CD4-positive, alpha-beta T cell treated with Interleukin-15 for 1 hour (primary cell): ENCODE results near the gene DDX54.
A peak's percentile ranks its signal among the peaks of the same experiment; 100 is the strongest.

Experiments used
- DNase-seq: peaks from one replicate; pipeline ENCODE4 v3.0.0-alpha.2; 2020

The DDX54 gene, protein sequence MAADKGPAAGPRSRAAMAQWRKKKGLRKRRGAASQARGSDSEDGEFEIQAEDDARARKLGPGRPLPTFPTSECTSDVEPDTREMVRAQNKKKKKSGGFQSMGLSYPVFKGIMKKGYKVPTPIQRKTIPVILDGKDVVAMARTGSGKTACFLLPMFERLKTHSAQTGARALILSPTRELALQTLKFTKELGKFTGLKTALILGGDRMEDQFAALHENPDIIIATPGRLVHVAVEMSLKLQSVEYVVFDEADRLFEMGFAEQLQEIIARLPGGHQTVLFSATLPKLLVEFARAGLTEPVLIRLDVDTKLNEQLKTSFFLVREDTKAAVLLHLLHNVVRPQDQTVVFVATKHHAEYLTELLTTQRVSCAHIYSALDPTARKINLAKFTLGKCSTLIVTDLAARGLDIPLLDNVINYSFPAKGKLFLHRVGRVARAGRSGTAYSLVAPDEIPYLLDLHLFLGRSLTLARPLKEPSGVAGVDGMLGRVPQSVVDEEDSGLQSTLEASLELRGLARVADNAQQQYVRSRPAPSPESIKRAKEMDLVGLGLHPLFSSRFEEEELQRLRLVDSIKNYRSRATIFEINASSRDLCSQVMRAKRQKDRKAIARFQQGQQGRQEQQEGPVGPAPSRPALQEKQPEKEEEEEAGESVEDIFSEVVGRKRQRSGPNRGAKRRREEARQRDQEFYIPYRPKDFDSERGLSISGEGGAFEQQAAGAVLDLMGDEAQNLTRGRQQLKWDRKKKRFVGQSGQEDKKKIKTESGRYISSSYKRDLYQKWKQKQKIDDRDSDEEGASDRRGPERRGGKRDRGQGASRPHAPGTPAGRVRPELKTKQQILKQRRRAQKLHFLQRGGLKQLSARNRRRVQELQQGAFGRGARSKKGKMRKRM

DNA sequence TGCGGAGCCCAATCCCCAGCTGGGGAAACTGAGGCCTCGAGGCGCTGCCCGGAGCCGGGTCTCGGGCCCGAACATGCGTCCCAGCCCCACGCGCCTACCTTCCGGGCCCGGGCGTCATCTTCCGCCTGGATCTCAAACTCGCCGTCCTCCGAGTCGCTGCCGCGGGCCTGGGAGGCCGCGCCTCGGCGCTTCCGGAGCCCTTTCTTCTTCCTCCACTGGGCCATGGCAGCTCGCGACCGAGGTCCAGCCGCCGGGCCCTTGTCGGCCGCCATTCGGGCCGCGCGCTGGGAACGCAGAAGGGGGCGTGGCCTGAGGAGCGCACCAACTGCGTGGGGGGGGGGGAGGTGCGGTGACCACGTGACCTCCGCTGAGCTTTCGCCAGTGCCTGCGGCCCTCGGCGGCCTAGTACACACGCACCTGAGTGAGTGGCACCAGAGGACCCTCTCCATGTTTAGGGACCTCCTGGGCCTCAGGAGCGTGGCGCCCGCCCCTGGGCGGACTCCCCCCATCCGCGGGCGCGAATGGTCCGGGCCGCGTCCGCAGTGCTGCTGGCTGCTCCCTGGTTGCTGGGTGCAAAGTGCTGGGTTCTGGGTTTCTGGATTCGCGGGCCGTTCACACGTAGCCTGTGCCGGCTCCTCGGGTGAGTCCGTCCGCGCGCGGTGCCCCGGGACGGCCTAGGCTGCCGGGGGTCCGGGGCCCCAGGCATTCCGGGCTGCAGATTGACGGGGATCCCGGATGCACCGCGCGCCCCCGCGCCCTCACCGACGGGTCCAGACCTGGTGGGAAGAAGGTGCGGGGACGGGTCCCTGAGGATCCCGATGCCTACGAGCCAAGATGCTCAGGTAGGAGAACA is at the start of gene DDX54, which contains the start of gene RITA1:
Gene DDX54, minus strand, starts transcription at position 299 of the 853 bp plus-strand sequence. Its CDS starts 27 bp downstream, at position 272.
Gene RITA1, plus strand, starts transcription at position 542 of the 853 bp plus-strand sequence. CDS start 1,026 bp downstream, outside the sequence.
- DNase-seq = peak; percentile 70

DNA sequence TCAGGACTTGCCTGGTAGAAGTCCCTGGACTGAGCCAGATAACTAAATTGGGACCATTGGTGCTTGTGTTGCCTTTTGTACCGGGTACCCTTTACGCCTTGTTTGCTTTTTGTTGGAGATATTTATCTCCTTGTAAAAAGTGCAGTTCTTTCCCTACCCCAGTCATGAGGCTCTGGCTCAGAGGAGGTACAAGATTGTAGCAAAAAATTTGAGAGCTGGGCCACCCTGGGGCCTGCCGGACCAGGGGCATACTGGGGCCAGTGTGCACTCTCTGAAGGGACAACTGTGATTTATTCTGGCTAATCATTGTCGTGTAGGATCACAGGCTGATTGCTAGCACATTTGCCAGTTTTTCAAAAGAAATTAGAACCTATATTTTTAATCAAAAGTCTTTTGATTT is 49.2 kb upstream of the DDX54 start:
- DNase-seq = no peak

DNA sequence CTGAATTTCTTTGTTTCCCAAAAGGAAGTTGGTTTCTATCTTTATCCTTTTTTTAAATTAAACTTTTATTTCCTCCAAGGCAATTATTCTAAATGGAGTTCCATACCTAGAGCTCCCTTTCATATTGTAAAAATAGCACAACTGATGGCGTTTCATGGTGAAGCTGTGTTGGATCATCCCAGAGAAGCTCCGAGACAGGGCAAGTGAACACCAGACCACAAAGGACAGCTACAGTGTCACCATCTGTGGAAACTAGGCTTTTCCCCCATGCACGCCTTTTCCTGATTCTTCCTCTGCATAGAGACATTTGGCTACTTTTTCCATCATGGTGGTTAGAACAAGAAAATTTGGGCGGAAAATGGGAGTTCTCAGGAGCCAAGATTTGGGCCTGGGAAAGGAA is 48.7 kb upstream of the DDX54 start:
- no peak for DNase-seq

DNA sequence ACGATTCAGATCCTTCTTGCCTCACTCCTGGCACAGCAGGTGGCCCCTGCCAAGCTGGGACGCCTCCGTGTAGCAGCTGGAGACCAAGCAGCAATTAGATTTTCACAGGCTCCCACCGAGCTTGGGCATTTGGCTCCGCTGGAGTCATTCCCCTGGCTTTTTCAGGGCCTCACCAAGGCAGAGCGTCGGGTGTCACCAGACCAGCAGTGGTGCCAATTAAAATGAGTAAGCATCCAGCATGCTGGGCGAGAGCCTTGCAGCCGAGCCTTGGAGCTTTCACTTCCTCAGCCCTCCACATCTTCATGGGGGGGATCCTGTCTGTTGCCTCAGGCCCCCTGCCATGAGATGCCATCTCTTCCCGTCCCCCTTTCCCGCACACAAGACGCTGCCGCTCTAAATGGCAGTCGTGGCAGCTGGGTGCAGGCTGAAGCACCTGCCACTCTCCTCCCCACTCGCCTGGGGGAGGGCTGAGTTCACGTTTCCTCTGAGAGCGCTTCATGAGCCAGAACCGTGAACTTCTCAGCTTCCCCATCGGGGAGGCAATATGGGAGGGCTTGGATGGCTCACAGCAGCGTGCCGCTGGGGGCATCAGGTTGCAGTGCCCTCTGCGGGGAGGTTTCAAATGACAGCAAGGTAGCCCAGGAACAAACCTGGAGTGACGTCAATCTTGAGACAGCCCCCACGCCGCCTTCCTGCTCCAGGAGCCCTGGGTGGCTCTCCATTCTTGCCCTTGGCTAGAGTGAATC is 47.7 kb upstream of the DDX54 start:
- DNase-seq = peak; percentile 86

DNA sequence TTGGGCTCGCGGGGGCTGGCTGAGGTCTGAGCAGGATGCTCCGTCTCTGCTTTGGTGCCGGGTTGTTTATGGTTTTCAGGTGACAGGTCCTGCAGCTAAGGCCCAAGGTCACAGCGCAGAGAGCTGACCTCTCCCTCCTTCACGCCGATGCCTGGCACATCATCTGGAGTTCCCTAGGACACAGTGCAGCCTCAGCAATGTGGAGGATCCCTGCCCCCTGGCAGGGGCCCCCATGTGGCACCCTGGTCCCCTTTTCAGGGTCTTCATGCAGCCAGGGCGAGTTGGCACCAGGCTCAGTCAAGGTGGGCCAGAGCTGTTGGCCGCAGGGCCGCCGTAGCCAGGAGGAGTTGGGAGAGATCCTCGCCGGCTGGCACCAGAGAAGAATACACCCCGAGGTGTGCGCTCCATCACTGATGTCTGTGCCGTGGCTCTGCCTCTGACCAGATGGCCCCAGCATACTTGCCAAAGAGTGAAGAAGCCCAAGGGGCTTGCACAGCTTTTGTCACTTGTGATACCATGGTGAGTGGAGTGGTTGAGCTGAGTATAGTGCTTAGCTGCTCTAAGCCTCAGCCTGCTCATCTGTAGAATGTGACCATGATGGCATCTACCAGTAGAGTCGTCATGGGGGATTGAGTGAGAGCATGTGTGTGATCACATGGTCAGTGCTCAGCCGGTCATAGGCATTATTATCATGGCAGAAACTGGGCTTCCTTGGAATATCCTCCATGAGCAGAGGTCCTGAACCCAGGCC is 47.0 kb upstream of the DDX54 start:
- DNase-seq = no peak

DNA sequence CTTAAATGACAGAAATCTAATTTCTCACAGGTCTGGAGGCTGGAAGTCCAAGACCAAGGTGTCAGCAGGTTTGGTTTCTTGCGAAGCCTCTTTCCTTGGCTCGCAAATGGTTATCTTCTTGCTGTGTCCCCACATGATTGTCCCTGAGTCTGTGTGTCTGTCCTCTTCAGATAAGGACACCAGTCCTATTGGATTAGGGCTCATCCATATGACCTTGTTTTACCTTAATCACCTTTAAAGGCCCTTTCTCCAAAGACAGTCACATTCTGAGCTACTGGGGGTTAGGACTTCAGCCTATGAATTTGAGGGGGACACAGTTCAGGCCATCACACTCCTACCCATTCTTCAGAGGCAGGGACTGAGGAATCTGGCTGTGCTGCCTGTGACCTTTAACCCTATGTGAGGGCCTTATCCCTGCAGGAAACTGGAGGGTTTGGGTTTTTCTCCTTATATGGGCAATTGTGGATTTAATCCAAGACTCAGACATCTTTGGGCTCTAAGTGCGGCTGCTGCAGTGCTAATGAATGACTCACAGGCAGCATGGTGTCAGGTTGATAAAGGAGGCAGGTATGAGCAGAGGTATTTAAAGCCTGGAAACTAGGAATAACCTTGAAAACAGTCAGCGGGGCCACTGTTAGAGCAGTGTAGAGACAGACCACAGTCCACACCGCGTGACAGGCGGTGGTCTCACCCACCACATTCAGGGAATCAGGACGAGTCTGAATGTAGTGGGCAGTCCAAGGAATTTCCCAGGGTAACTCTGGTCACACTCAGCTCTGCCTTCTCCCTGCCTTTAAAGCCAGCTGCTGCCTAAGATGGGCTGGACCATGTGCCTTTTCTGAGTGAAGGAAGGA is 46.2 kb upstream of the DDX54 start:
- DNase-seq = no peak

DNA sequence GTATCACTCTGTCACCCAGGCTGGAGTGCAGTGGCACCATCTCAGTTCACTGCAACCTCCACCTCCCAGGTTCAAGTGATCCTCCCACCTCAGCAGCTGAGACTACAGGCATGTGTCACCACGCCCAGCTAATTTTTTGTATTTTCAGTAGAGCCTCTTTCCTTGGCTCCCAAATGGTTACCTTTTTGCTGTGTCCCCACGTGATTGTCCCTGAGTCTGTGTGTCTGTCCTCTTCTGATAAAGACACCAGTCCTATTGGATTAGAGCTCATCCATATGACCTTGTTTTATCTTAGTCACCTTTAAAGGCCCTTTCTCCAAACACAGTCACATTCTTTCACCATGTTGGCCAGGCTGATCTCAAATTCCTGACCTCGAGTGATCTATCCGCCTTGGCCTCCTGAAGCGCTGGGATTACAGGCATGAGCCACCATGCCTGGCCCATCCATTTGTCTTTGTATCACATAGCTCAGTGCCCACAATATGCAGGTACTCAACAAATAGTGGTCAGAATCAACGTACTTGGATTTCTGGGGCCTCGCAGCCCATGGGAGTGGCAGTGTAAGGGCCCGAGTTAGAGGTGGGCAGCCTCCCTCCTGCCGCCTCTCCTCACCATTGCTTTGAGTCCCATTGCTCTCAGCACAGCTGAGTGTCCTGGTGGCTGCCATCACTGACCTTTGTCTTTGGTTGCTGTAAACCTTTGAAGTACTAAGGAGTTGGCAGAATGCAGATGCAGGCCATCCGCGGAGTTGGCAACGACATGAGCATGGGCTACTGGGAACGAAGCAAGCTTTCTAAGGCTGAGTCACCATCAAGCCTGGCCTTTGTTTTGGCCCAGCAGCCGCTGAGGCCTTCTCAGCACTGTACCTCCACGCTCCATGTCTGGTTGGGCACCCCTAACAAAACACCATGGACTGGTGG is 45.3 kb upstream of the DDX54 start:
- no peak for DNase-seq

DNA sequence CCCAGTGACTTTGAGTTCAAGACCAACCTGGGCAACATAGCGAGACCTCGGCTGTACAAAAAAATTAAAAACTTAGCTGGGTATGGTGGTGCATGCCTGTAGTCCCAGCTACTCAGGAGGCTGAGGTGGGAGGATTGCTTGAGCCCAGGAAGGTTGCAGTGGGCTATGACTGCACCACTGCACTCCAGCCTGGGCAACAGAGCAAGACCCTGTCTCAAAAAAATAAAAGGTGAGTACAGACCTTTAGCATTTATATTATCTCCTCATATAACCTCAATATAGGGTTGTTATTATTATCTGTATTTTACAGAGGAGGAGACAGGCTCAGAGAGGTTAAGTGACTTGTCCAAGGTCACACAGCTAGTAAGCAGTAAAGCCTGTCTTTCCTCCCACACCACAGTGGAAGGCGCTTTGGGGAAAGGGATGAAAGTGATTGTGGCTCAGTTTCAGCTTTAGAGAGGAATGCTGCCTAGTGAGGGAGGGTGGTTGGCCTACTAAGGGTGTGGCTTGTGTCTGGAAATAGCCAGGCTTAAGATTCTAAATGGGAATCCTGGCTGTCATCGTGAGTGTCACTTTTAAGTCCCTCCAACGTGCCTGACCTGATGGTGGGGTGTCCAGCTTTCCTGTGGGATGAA is 43.2 kb upstream of the DDX54 start:
- DNase-seq = no peak

DNA sequence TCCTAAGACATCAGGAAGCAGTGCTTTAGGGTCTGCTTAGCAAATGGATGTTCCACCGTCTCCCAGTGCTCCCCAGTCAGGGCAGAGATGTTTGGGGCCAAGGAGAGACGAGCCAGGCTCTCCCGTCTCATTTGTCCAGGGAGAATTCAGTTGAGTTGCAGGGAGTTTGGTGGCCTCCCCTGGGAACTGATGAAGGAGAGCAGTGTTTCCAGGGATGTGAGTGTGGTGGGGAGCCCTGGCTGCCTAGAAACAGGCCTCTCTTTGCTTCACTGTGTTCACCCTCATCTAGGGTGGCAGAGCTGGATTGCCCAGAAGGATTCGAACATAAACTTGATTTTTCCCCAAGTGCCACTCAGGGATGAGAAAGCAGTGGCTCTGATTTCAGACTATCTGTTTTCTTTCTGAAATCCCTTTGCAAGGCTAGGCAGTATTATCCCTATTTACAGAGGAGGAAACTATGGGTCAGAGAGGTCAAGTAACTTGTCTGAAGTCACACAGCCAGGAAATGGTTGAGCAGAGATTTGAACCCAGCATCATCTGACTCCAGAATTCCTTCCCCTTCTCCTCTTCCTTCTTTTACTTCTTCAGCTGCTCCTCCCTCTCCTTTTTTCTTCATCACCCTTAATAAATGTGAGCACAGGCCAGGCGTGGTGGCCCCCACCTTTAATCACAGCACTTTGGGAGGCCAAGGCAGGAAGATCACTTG is 42.6 kb upstream of the DDX54 start:
- no peak for DNase-seq

DNA sequence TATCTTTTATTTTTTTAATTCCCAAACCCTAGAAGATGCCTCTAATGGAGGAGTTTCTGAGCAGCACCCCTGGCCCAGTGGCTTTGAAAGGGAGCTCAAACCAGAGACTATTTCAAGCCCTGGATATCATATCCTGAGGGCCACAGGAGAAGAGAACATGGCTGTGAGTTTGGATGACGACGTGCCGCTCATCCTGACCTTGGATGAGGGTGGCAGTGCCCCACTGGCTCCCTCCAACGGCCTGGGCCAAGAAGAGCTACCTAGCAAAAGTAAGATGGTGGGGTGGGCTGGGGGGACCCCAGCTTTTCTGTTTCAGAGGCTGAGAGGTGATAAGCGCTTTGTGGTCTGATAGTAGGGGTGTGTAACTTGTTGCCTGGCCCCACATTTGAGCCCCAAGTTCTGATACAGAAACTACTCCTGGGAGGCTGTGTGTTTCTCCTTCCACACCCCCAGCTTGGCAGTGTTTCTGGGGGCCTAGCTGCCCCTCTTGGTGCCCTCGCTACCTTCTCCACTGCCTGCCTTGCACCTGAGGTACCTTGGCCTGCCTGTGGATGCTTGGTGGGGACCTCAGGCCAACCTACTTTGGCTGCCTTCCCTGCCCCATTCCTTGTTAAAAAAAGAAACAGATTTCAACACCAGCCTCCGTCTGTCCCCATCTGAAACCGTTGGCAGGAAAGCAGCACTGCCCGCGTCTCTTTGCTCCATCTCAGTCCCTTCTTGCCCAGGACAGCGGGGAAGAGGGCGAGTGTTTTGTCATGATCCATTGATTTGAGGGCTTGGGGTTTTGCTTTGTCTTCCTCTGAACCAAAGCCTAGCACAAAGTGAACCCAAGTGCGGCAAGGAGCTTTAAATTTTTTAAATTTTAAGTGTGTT is 41.7 kb upstream of the DDX54 start:
- no peak for DNase-seq

DNA sequence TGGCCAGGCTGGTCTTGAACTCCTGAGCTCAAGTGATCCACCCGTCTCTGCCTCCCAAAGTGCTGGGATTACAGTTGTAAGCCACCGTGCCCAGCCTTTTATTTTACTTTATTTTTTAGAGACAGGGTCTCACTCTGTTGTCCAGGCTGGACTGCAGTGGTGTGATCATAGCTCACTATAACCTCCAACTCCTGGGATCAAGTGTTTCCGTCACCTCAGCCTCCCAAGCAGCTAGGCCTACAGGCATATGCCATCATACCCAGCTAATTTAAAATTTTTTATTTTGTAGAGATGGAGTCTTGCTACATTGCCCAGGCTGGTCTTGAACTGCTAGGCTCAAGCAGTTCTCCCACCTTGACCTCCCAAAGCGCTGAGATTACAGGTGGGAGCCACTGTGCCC is 39.7 kb upstream of the DDX54 start:
- no peak for DNase-seq

DNA sequence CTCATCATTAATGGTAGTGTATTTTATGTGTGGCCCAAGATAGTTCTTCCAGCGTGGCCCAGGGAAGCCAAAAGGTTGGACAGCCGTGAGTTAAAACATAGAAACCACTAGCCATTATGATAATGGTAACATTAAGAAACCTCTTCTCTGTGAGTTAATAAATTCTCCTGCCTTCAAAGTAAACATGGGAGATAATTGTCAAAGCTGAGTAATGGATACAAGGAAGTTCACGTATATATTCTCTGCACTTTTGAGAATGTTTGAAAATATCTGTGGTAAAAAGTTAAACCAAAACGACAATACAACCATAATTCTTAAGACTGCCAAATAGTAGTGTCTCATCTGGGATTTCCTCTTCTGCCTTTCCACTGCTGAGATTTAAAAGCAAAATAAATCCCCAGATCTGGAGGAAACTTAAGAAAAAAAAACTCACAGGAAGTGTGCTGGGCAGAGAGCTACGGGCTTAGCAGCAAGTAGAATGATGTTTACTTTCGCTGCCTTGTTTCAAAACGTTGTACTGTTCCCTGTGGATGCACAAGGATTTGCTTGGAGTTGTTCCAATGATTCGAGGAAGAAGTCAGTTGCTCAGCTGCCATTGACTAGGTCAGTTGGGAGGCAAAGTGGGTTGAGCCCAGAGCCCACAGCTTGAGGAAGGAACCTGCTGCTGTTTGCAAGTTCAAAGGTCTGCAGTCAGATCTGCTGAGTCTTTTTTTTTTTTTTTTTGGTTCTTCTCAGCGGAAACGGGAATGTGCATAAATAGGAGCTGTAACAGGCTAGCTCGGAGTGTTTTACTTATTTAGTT is 37.7 kb upstream of the DDX54 start:
- DNase-seq = no peak

DNA sequence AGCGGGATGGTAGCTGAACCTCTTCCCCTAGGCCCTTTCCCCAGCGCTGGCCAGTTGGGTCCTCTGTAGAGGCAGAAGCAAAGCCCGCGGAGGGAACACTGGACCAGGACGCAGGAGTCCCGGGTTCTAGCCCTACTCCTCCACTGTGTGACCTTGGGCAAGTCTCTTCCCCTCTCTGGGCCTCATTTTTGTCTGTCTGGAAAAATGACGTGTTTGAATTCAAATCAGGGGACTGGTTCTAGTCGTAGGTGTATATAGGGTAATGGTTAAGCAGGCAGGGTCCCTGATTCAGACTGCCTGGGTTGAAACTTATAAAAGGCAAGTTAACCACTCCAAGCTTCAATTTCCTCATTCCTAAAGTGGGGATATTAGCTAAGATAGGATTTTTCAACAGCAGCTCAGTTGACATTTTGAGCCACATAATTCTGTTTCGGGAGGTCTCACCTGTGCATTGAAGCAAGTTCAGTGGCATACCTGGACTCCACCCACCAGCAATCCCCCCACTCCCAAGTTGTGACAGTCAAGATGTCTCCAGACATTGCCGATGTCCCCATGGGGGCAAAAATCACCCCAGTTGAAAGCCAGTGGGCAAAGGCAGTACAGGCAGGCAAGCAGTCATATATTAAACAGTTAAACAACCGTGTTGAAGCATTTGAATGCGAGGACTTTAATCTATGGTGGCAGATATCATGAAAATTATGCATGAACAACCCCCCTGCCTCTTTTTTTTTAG is 36.9 kb upstream of the DDX54 start:
- DNase-seq = no peak

DNA sequence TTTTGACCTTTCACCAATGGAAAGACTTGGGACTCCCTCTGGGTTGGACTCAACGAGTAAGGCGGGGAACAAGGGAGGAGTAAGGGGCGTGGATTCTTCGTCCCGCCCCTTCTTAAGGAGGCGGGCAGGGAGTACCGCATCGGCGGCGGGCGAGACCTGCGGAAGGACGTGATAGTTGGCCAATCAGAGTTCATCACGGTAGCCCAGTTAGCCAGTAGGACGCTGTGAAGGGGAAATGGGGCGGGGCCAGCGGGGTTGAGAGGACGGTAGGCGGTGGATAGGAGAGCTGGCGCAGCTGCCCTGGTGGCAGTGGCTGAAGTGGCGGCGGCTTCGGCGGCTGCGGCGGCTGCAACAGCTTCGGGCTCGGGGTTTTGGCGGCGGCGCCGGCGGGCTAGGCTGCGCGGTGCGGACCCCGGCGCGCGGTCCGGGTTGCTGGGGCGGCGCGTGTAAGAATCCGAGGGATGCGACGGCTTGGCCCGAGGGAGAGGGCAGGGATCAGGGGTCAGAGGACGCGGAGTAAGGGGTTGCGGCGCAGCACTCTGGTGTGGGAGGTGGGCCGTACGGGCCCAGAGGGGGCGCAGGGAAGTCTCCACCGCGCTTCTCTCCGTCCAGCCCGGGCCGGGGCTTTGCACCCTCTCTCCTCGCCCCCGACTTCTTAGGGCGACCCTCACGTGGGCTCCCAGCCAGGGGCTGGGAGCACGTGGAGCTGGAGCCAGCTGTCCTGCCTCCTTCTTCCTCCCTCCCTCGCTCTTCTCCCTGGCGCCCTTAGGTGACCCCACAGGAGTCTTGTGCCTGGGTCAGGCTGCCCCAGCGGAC is 36.1 kb upstream of the DDX54 start, which contains the start of gene TPCN1:
Gene TPCN1, plus strand, starts transcription at position 284 of the 816 bp plus-strand sequence. CDS start 5,389 bp downstream, outside the sequence.
- DNase-seq = peak; percentile 100
